HepG2 (cell line): ENCODE measurements around the gene STIMATE. TPM values are rescaled to one million over a fixed set of nuclear protein-coding genes. Genes with fewer than 3 reads are reported as not detected.

ENCODE experiments used
- ATAC-seq: fragments of 200-7000 bp; cut with Tn5 transposase; 3 replicates; pipeline ENCODE4 v1.9.1; 2020; ENCODE audit warnings: mild to moderate bottlenecking, moderate library complexity
- BruUV-seq: library from RNA; stranded (reverse); fragments of 400-500 nt; replicated peaks from 2 replicates; lab custom pipeline; 2021; lab: Mats Ljungman, UMichigan
- CTCF ChIA-PET: fragments of 300-600 bp; formaldehyde crosslinking; extraction: SDS; loops from one replicate; lab custom pipeline; 2021; ENCODE audit warnings: low total read pairs, inconsistent platforms, low intra/inter-chr PET ratio; lab: Yijun Ruan, JAX
- POLR2A ChIA-PET: fragments of 350-600 bp; sonication (Branson Sonifier 250); formaldehyde crosslinking; loops from one replicate; lab custom pipeline; 2020; ENCODE audit warnings: antibody characterized with exemption, inconsistent platforms; lab: Yijun Ruan, JAX
- DNase-seq: peaks from one replicate; pipeline ENCODE4 v3.0.0-alpha.2; 2015; ENCODE audit warnings: low spot score
- FAIRE-seq: peaks from 3 replicates; lab custom pipeline; 2011; peaks lifted over from hg19 to GRCh38; lab: Jason Lieb, UNC
- H2AFZ ChIP-seq: one replicate; pipeline ENCODE4 v1.6.1; 2011; ENCODE audit warnings: low read length, inconsistent platforms
- H3K27ac ChIP-seq: fragments of 300-600 bp; 3 replicates; pipeline ENCODE4 v1.8.0; 2011; ENCODE audit warnings: mixed run types, mild to moderate bottlenecking, mixed read lengths, low read length, inconsistent platforms; ENCODE audit not compliant: insufficient read depth; ENCODE audit errors: extremely low read length
- H3K27me3 ChIP-seq, 2 experiments: fragments of 200-600 bp in 1 of 2; 2 replicates in 1 of 2; 3 replicates in 1 of 2; pipeline versions ENCODE4 v1.6.0 to v1.8.0; 2011; ENCODE audit warnings: low read length in 2 of 2, mild to moderate bottlenecking in 2 of 2, moderate library complexity in 2 of 2, inconsistent platforms in 1 of 2; ENCODE audit not compliant: insufficient read depth in 2 of 2, control insufficient read depth in 1 of 2
- H3K36me3 ChIP-seq, 2 experiments: fragments of 200-600 bp in 1 of 2; replicated peaks in 1 of 2; 2 replicates in 1 of 2; 3 replicates in 1 of 2; pipeline versions ENCODE4 v1.5.1 to v1.8.0; 2011; ENCODE audit warnings: low read length in 2 of 2, inconsistent platforms in 1 of 2; ENCODE audit not compliant: insufficient read depth in 2 of 2, control insufficient read depth in 1 of 2
- H3K4me1 ChIP-seq: 2 replicates; pipeline ENCODE4 v1.5.1; 2012; ENCODE audit warnings: low read length, inconsistent platforms; ENCODE audit not compliant: insufficient read depth
- H3K4me2 ChIP-seq: 2 replicates; pipeline ENCODE4 v1.6.0; 2011; ENCODE audit warnings: low read depth, low read length, inconsistent platforms
- H3K4me3 ChIP-seq, 3 experiments: fragments of 200-600 bp in 1 of 3; sonication (generic), shearing (Covaris generic) in 1 of 3; replicated peaks in 1 of 3; 2 replicates each; pipeline ENCODE4 v1.5.1; 2011 to 2016; ENCODE audit warnings: low read length in 3 of 3, inconsistent platforms in 2 of 3, low read depth in 2 of 3, mild to moderate bottlenecking in 2 of 3, control low read depth in 1 of 3, mixed read lengths in 1 of 3; ENCODE audit not compliant: insufficient read depth in 1 of 3
- H3K79me2 ChIP-seq: one replicate; pipeline ENCODE4 v1.6.1; 2011; ENCODE audit warnings: low read length, inconsistent platforms; ENCODE audit not compliant: insufficient read depth
- H3K9ac ChIP-seq: 2 replicates; pipeline ENCODE4 v1.6.0; 2011; ENCODE audit warnings: mild to moderate bottlenecking, low read depth, low read length, inconsistent platforms; ENCODE audit not compliant: insufficient read depth
- H3K9me3 ChIP-seq: 2 replicates; pipeline ENCODE4 v1.5.1; 2012; ENCODE audit warnings: mild to moderate bottlenecking, low read length
- H4K20me1 ChIP-seq: 2 replicates; pipeline ENCODE4 v1.6.0; 2011; ENCODE audit warnings: inconsistent platforms, mild to moderate bottlenecking, low read length, moderate library complexity; ENCODE audit not compliant: insufficient read depth
- CC2D1A ChIP-seq: sonication (generic); formaldehyde crosslinking; IDR thresholded peaks from 2 replicates; pipeline ENCODE4 v1.8.1; 2023; ENCODE audit warnings: mild to moderate bottlenecking, missing genetic modification reagents
- DDIT3 ChIP-seq: sonication (generic); formaldehyde crosslinking; IDR thresholded peaks from 2 replicates; pipeline ENCODE4 v1.4.0; 2020; ENCODE audit warnings: mild to moderate bottlenecking, missing genetic modification reagents
- DRAP1 ChIP-seq: IDR thresholded peaks from 2 replicates; pipeline ENCODE4 v1.6.1; 2016; ENCODE audit warnings: missing genetic modification reagents, missing compliant biosample characterization
- FOSL2 ChIP-seq: sonication (generic); formaldehyde crosslinking; IDR thresholded peaks from 2 replicates; pipeline ENCODE4 v1.4.0; 2020; ENCODE audit warnings: missing genetic modification reagents
- ISL2 ChIP-seq: sonication (generic); formaldehyde crosslinking; IDR thresholded peaks from 2 replicates; pipeline ENCODE4 v1.5.0; 2020; ENCODE audit warnings: missing genetic modification reagents
- KDM1A ChIP-seq: IDR thresholded peaks from 2 replicates; pipeline ENCODE4 v1.6.1; 2016; ENCODE audit warnings: missing compliant biosample characterization
- REL ChIP-seq: sonication (generic); formaldehyde crosslinking; conservative IDR thresholded peaks from 2 replicates; pipeline ENCODE4 v1.8.0; 2022; ENCODE audit warnings: mild to moderate bottlenecking, missing genetic modification reagents, moderate library complexity
- SCMH1 ChIP-seq: sonication (generic); formaldehyde crosslinking; IDR thresholded peaks from 2 replicates; pipeline ENCODE4 v1.9.0; 2021; ENCODE audit warnings: missing genetic modification reagents, mild to moderate bottlenecking, borderline replicate concordance
- ZFP62 ChIP-seq: sonication (generic); formaldehyde crosslinking; IDR thresholded peaks from 2 replicates; pipeline ENCODE4 v1.4.0; 2020; ENCODE audit warnings: missing genetic modification reagents
- ZKSCAN5 ChIP-seq: sonication (generic); formaldehyde crosslinking; IDR thresholded peaks from 2 replicates; pipeline ENCODE4 v1.5.1; 2020; ENCODE audit warnings: mild to moderate bottlenecking, missing genetic modification reagents
- ZNF609 ChIP-seq: sonication (generic); formaldehyde crosslinking; IDR thresholded peaks from 2 replicates; pipeline ENCODE4 v1.4.0; 2020; ENCODE audit warnings: mild to moderate bottlenecking, missing genetic modification reagents, borderline replicate concordance
- ZNF740 ChIP-seq: sonication (generic); formaldehyde crosslinking; IDR thresholded peaks from 2 replicates; pipeline ENCODE4 v1.4.0; 2020; ENCODE audit warnings: missing genetic modification reagents
- WGBS: methylation state at CpG from one replicate; pipeline ENCODE4 v1.1.6; 2017; ENCODE audit warnings: low lambda C conversion rate; 5-methylcytosine and 5-hydroxymethylcytosine counted together
- in situ Hi-C: cut with HindIII; loops from 2 replicates; pipeline ENCODE4 v1.10.0; 2017; ENCODE audit warnings: low pct_unique_long_range_greater_than_20kb; ENCODE audit not compliant: extremely low pct_ligation_motif_present
- intact Hi-C: fragments of 100-400 bp; cut with micrococcal nuclease; formaldehyde crosslinking; loops from one replicate; pipeline ENCODE4 v1.10.0; 2022; ENCODE audit not compliant: unreplicated experiment
- polyA plus RNA-seq, 8 experiments: library from polyadenylated mRNA; depleted of rRNA in 3 of 8; stranded (reverse) in 7 of 8; unstranded in 1 of 8; fragments of >200 nt; fragmentation: Illumina TruSeq in 4 of 8; extraction: Trizol in 4 of 8; gene quantifications; 2 replicates each; pipeline versions ENCODE4 v1.2.1 to v1.2.3, GENCODE V29; 2011 to 2016; ENCODE audit warnings: low read depth in 4 of 8, missing spikeins in 1 of 8, mixed read lengths in 1 of 8; ENCODE audit not compliant: insufficient read depth in 1 of 8
- total RNA-seq, 5 experiments: library from RNA; depleted of rRNA; stranded (reverse); fragments of >200 nt; fragmentation: Illumina TruSeq; extraction: Trizol; gene quantifications; 2 replicates each; pipeline ENCODE4 v1.2.3, GENCODE V29; 2016; ENCODE audit warnings: low read depth in 1 of 5

STIMATE gene
- total and polyA plus RNA-seq, 2 of the 13 experiments (the other 11 are each of a cell fraction or from before 2014, with no cell fraction given), result 5.7 to 11.7 TPM

GRCh38 chr3:52896151-52896550, 1.2 kb downstream of the STIMATE start:
- peaks cover 64% of the 10 kb centered on the region for H3K4me1 ChIP-seq

More at GRCh38 chr3:52896151-52896550, 1.2 kb downstream of the STIMATE start:
- H3K36me3 ChIP-seq, result no peaks in the 10 kb centered on the region; a peak in 1 of 5 replicates
- peak overlapping the region; percentile 66 to 84 (median 82); a peak in 5 of 6 replicates for H3K4me3 ChIP-seq
- 38% methylated on average over 3 of the region's 3 CpGs for WGBS
- no peaks in the 10 kb centered on the region for H3K9me3 ChIP-seq
- intact Hi-C loops, result no loop called here
- FAIRE-seq (no peak), DNase-seq (no peak), ATAC-seq (no peak)
- ChIA-PET CTCF (no interaction called here), POLR2A (no interaction called here)
- no peaks in the 10 kb centered on the region for H3K27me3 ChIP-seq
- peaks cover 12% of the 10 kb centered on the region for H3K79me2 ChIP-seq
- in situ Hi-C loops, result no loop called here
- TF ChIP-seq DDIT3 (CRISPR knock-in tag), result no peak
- TF ChIP-seq SCMH1 (CRISPR knock-in tag), result no peak
- TF ChIP-seq FOSL2, result no peak
- no peak for TF ChIP-seq DRAP1 (CRISPR knock-in tag)
- no peak for TF ChIP-seq CC2D1A (CRISPR knock-in tag)
- no peak for TF ChIP-seq KDM1A (CRISPR knock-in tag)
- no peak for TF ChIP-seq ZNF740
- TF ChIP-seq REL (CRISPR knock-in tag), result no peak
- TF ChIP-seq ZNF609 (CRISPR knock-in tag), result no peak
- TF ChIP-seq ZKSCAN5 (CRISPR knock-in tag), result no peak
- no peak for TF ChIP-seq ISL2
- no peak for TF ChIP-seq ZFP62 (CRISPR knock-in tag)
- H2AFZ ChIP-seq, result no peak overlapping the region
- BruUV-seq, result no TSS peak
- no peak overlapping the region; the same call in 1 of the 2 replicates for H3K9ac ChIP-seq
- H3K4me2 ChIP-seq, result peak overlapping the region; percentile 100
- H3K27ac ChIP-seq, result no peak overlapping the region
- H4K20me1 ChIP-seq, result no peaks in the 10 kb centered on the region
